Keratinocyte (primary cell): Measurements from ENCODE around the gene TOE1. TPM values are rescaled to one million over a fixed set of nuclear protein-coding genes. Genes with fewer than 3 reads are reported as not detected.

Experiments used
- DNase-seq: peaks from one replicate; pipeline ENCODE4 v3.0.0-alpha.2; 2011; ENCODE audit warnings: low read depth, missing footprints, low spot score
- FAIRE-seq: peaks from 2 replicates; lab custom pipeline; 2011; peaks lifted over from hg19 to GRCh38; lab: Jason Lieb, UNC
- H2AFZ ChIP-seq: 2 replicates; pipeline ENCODE4 v1.6.0; 2012; ENCODE audit warnings: low read length, control low read depth, inconsistent platforms; ENCODE audit not compliant: control insufficient read depth
- H3K27ac ChIP-seq: 2 replicates; pipeline ENCODE4 v1.5.1; 2011; ENCODE audit warnings: low read length; ENCODE audit not compliant: control insufficient read depth, insufficient read depth
- H3K27me3 ChIP-seq: 3 replicates; pipeline ENCODE4 v1.6.0; 2011; ENCODE audit warnings: low read length; ENCODE audit not compliant: control insufficient read depth, insufficient read depth; ENCODE audit errors: extremely low read depth
- H3K36me3 ChIP-seq, 2 experiments: 2 replicates in 1 of 2; 3 replicates in 1 of 2; pipeline ENCODE4 v1.5.1; 2011; ENCODE audit warnings: low read length in 2 of 2, mild to moderate bottlenecking in 1 of 2; ENCODE audit not compliant: control insufficient read depth in 2 of 2, insufficient read depth in 2 of 2; ENCODE audit errors: extremely low read depth in 1 of 2
- H3K4me1 ChIP-seq: 3 replicates; pipeline ENCODE4 v1.5.1; 2011; ENCODE audit warnings: low read length; ENCODE audit not compliant: control insufficient read depth, insufficient read depth; ENCODE audit errors: extremely low read depth
- H3K4me2 ChIP-seq: 3 replicates; pipeline ENCODE4 v1.6.0; 2011; ENCODE audit warnings: low read depth, low read length; ENCODE audit not compliant: control insufficient read depth, insufficient read depth; ENCODE audit errors: extremely low read depth
- H3K4me3 ChIP-seq, 3 experiments: fragments of 200-600 bp in 1 of 3; sonication (generic) in 1 of 3; 2 replicates in 2 of 3; 3 replicates in 1 of 3; pipeline ENCODE4 v1.5.1; 2011 to 2016; ENCODE audit warnings: low read length in 3 of 3, mild to moderate bottlenecking in 3 of 3, control low read depth in 2 of 3, inconsistent platforms in 1 of 3, low read depth in 1 of 3, mixed read lengths in 1 of 3, mixed run types in 1 of 3, moderate library complexity in 1 of 3; ENCODE audit not compliant: control insufficient read depth in 2 of 3, insufficient read depth in 2 of 3; ENCODE audit errors: extremely low read depth in 1 of 3
- H3K79me2 ChIP-seq: 2 replicates; pipeline ENCODE4 v1.6.0; 2012; ENCODE audit warnings: low read length; ENCODE audit not compliant: control insufficient read depth, insufficient read depth
- H3K9ac ChIP-seq: 3 replicates; pipeline ENCODE4 v1.6.0; 2011; ENCODE audit warnings: low read length; ENCODE audit not compliant: control insufficient read depth, insufficient read depth; ENCODE audit errors: extremely low read depth
- H3K9me1 ChIP-seq: 3 replicates; pipeline ENCODE4 v1.6.0; 2011; ENCODE audit warnings: low read length; ENCODE audit not compliant: control insufficient read depth, insufficient read depth; ENCODE audit errors: extremely low read depth
- H3K9me3 ChIP-seq: 2 replicates; pipeline ENCODE4 v1.5.1; 2012; ENCODE audit warnings: low read depth, low read length; ENCODE audit not compliant: control insufficient read depth
- H4K20me1 ChIP-seq: 3 replicates; pipeline ENCODE4 v1.6.0; 2011; ENCODE audit warnings: low read length; ENCODE audit not compliant: control insufficient read depth, insufficient read depth; ENCODE audit errors: extremely low read depth
- CTCF ChIP-seq, 3 experiments: IDR thresholded peaks in 1 of 3; conservative IDR thresholded peaks in 1 of 3; optimal IDR thresholded peaks in 1 of 3; 2 replicates in 2 of 3; 3 replicates in 1 of 3; pipeline versions ENCODE3 to v1.5.1; 2011; ENCODE audit warnings: low read length in 3 of 3, mild to moderate bottlenecking in 3 of 3, moderate library complexity in 2 of 3, control low read depth in 1 of 3, inconsistent platforms in 1 of 3; ENCODE audit not compliant: insufficient read depth in 2 of 3; ENCODE audit errors: extremely low read depth in 1 of 3
- EZH2 ChIP-seq: IDR thresholded peaks from one replicate; pipeline ENCODE4 v1.6.1; 2012; ENCODE audit warnings: inconsistent platforms, mild to moderate bottlenecking, low read length, moderate library complexity
- dilution Hi-C: fragments of 300-500 bp; cut with MboI; formaldehyde crosslinking; loops from one replicate; pipeline ENCODE4 v1.7.0; 2020; ENCODE audit warnings: low sequenced_read_pairs; ENCODE audit not compliant: extremely low pct_ligation_motif_present
- polyA plus RNA-seq, 5 experiments: library from polyadenylated mRNA; depleted of rRNA in 3 of 5; stranded (reverse) in 3 of 5; stranded (forward) in 1 of 5; unstranded in 1 of 5; fragments of >200 nt; gene quantifications; 1 replicate in 1 of 5; 2 replicates in 3 of 5; 3 replicates in 1 of 5; pipeline versions ENCODE4 v1.2.1 to v1.2.3, GENCODE V29; 2011 to 2012; ENCODE audit warnings: missing spikeins in 2 of 5, low read depth in 1 of 5, low replicate concordance in 1 of 5

TOE1 gene
- polyA plus RNA-seq, 1 donor (not counting 4 experiments of a cell fraction or from before 2014, with no cell fraction given): 12.1 TPM

DNA sequence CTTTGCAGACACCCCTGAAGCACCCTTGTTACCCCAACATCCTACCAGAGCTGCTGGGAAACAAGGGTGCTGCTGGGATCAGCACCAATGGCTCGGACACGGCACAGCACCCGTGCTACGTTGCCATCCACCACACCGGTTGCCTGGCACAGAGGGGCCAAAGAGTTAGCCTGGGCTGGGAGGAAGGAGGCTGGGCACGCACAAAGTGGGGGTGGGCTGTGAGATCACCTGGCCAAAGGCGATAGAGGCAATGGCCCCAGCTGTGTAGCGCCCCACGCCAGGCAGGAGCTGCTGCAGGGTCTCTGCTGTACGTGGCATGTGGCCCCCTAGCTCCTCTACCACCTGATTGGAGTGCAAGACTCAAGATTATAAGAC, 7.6 kb upstream of the TOE1 start:
- Histone ChIP-seq H3K36me3 (peaks cover 6 to 9% of the 10 kb centered on the region in 2 experiments), H3K4me1 (peaks cover 8% of the 10 kb centered on the region), H3K27me3 (peaks cover 2% of the 10 kb centered on the region), H3K9me3 (no peaks in the 10 kb centered on the region), H4K20me1 (no peaks in the 10 kb centered on the region), H3K9ac (no peak overlapping the region), H3K9me1 (no peaks in the 10 kb centered on the region), H2AFZ (no peak overlapping the region), H3K4me2 (no peak overlapping the region), H3K27ac (no peak overlapping the region), H3K79me2 (no peaks in the 10 kb centered on the region), H3K4me3 (no peak overlapping the region)
- TF ChIP-seq EZH2 (no peak), CTCF (optimal IDR thresholded peaks at IDR 0.05 in 1 of 3, IDR thresholded peaks at IDR 0.05 in 1 of 3, conservative IDR thresholded peaks at IDR 0.05 in 1 of 3; ENCODE audit: extremely low read depth in 1 of 3, insufficient read depth in 2 of 3, low read length in 3 of 3) (no peak)
- no peak for DNase-seq
- FAIRE-seq: no peak
- dilution Hi-C loops: no loop called here

GRCh38 chr1:45334308-45335245, 5.4 kb upstream of the TOE1 start:
- TF ChIP-seq EZH2: no peak
- TF ChIP-seq CTCF (optimal IDR thresholded peaks at IDR 0.05 in 1 of 3, IDR thresholded peaks at IDR 0.05 in 1 of 3, conservative IDR thresholded peaks at IDR 0.05 in 1 of 3; ENCODE audit: extremely low read depth in 1 of 3, insufficient read depth in 2 of 3, low read length in 3 of 3): no peak
- FAIRE-seq: no peak
- no peak overlapping the region for H3K4me2 ChIP-seq

More at GRCh38 chr1:45334308-45335245, 5.4 kb upstream of the TOE1 start:
- Histone ChIP-seq H3K79me2 (peaks cover 2% of the 10 kb centered on the region), H3K9ac (no peak overlapping the region), H3K4me3 (no peak overlapping the region), H4K20me1 (no peaks in the 10 kb centered on the region), H3K27ac (no peak overlapping the region), H3K4me1 (peaks cover 3% of the 10 kb centered on the region), H3K36me3 (peaks cover under 1 to 6% of the 10 kb centered on the region in 2 experiments), H3K9me1 (no peaks in the 10 kb centered on the region), H2AFZ (no peak overlapping the region), H3K27me3 (no peaks in the 10 kb centered on the region), H3K9me3 (no peaks in the 10 kb centered on the region)
- DNase-seq: no peak
- dilution Hi-C loops: no loop called here
